HCT116 (cell line): ENCODE measurements around the gene PIBF1.

ENCODE experiments used
- ATF3 ChIP-seq: IDR thresholded peaks from 2 replicates; pipeline ENCODE4 v1.6.1; 2012
- CEBPB ChIP-seq: IDR thresholded peaks from 2 replicates; pipeline ENCODE4 v1.6.1; 2012; ENCODE audit warnings: low read depth
- CTCF ChIP-seq, 3 experiments: fragments of 200-600 bp in 1 of 3; sonication (generic) in 1 of 3; IDR thresholded peaks in 2 of 3; conservative IDR thresholded peaks in 1 of 3; 2 replicates each; pipeline ENCODE4 v1.5.1; 2012 to 2017; ENCODE audit warnings: low read depth in 2 of 3, low read length in 2 of 3, antibody characterized with exemption in 1 of 3, borderline replicate concordance in 1 of 3, control low read depth in 1 of 3, mild to moderate bottlenecking in 1 of 3, mixed read lengths in 1 of 3, mixed run types in 1 of 3, moderate library complexity in 1 of 3; ENCODE audit not compliant: insufficient read depth in 1 of 3
- EZH2 ChIP-seq: fragments of 200-600 bp; sonication (generic); IDR thresholded peaks from 2 replicates; pipeline ENCODE4 v1.6.1; 2017; ENCODE audit warnings: antibody characterized with exemption, mixed run types
- TCF7L2 ChIP-seq: IDR thresholded peaks from 2 replicates; pipeline ENCODE4 v1.7.0; 2011; ENCODE audit warnings: borderline replicate concordance, inconsistent platforms; ENCODE audit not compliant: insufficient read depth, insufficient read length; ENCODE audit errors: extremely low read depth
- TF ChIP-seq, protein P1 (sequence below): IDR thresholded peaks from 2 replicates; pipeline ENCODE4 v1.6.1; 2012

GRCh38 chr13:72973234-72973633 is 191.3 kb downstream of the PIBF1 start:
- no peak for TF ChIP-seq CTCF (IDR thresholded peaks at IDR 0.05 in 2 of 3, conservative IDR thresholded peaks at IDR 0.05 in 1 of 3; ENCODE audit: borderline replicate concordance in 1 of 3, insufficient read depth in 1 of 3, low read depth in 2 of 3, low read length in 2 of 3)
- TF ChIP-seq CEBPB, result no peak
- TF ChIP-seq TCF7L2, result no peak
- TF ChIP-seq, protein P1, sequence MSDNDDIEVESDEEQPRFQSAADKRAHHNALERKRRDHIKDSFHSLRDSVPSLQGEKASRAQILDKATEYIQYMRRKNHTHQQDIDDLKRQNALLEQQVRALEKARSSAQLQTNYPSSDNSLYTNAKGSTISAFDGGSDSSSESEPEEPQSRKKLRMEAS, result no peak
- TF ChIP-seq ATF3, result no peak
- no peak for TF ChIP-seq EZH2
